ENCODE results near the gene KRT72.

DNA sequence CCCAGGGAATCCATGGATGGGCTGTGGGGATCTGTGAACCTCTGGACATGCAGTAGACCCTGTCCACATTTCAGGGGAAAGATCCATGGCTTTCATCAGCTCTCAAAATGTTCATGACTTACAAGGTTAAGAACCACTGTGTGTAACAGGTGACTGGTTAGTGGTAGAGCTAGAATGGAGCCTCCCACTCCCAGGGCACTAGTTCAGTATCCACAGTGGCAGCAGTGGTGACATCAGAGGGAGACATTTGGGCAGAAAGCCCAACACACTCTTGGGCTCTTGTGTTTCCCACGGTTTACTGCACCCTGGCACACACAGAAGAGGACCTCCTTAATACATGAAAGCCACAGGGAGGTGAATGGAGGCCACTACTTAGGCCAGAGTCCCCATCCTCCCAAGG lies 36.7 kb downstream of the KRT72 start:
- TF ChIP-seq, protein P1, sequence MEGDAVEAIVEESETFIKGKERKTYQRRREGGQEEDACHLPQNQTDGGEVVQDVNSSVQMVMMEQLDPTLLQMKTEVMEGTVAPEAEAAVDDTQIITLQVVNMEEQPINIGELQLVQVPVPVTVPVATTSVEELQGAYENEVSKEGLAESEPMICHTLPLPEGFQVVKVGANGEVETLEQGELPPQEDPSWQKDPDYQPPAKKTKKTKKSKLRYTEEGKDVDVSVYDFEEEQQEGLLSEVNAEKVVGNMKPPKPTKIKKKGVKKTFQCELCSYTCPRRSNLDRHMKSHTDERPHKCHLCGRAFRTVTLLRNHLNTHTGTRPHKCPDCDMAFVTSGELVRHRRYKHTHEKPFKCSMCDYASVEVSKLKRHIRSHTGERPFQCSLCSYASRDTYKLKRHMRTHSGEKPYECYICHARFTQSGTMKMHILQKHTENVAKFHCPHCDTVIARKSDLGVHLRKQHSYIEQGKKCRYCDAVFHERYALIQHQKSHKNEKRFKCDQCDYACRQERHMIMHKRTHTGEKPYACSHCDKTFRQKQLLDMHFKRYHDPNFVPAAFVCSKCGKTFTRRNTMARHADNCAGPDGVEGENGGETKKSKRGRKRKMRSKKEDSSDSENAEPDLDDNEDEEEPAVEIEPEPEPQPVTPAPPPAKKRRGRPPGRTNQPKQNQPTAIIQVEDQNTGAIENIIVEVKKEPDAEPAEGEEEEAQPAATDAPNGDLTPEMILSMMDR (IDR thresholded peaks at IDR 0.05), result no peak
- no peak for TF ChIP-seq POLR2A (IDR thresholded peaks at IDR 0.05)

Data from vagina (tissue), 2 donors.